OCI-LY3 (cell line): ENCODE measurements around the gene DNAJC13.

Experiments used
- H2AFZ ChIP-seq: fragments of 200-600, 300-600 bp; shearing (Covaris generic); 2 replicates; pipeline ENCODE4 v1.6.0; 2014; ENCODE audit warnings: antibody characterized with exemption, low read depth, low read length
- H3K27ac ChIP-seq: fragments of 200-600, 300-600 bp; sonication (generic); 2 replicates; pipeline ENCODE4 v1.5.1; 2014; ENCODE audit warnings: mild to moderate bottlenecking, low read length, moderate library complexity, mixed read lengths
- H3K27me3 ChIP-seq: fragments of 200-600, 300-600 bp; sonication (generic); 2 replicates; pipeline ENCODE4 v1.6.1; 2014; ENCODE audit warnings: low read depth, low read length, mixed read lengths
- H3K36me3 ChIP-seq: fragments of 200-600, 300-600 bp; sonication (generic); replicated peaks from 2 replicates; pipeline ENCODE3; 2014; ENCODE audit warnings: low read depth, low read length, mixed read lengths
- H3K4me1 ChIP-seq: fragments of 300-600, 200-600 bp; sonication (generic); 2 replicates; pipeline ENCODE4 v1.6.1; 2014; ENCODE audit warnings: low read length, mixed read lengths
- H3K4me2 ChIP-seq: fragments of 200-600, 300-600 bp; sonication (generic); 2 replicates; pipeline ENCODE4 v1.6.1; 2014; ENCODE audit warnings: low read length, mixed read lengths
- H3K4me3 ChIP-seq: fragments of 300-600, 200-600 bp; sonication (generic); 2 replicates; pipeline ENCODE4 v1.5.1; 2014; ENCODE audit warnings: antibody characterized with exemption, mild to moderate bottlenecking, low read length, moderate library complexity
- H3K79me2 ChIP-seq: fragments of 300-600, 200-600 bp; shearing (Covaris generic); 2 replicates; pipeline ENCODE4 v1.6.1; 2014; ENCODE audit warnings: mild to moderate bottlenecking, low read length, mixed read lengths
- H3K9ac ChIP-seq: fragments of 300-600, 200-600 bp; shearing (Covaris generic); 2 replicates; pipeline ENCODE4 v1.6.0; 2014; ENCODE audit warnings: mild to moderate bottlenecking, low read length, moderate library complexity
- H3K9me3 ChIP-seq: fragments of 200-600, 300-600 bp; shearing (Covaris generic); 2 replicates; pipeline ENCODE4 v1.6.1; 2014; ENCODE audit warnings: low read length, mixed read lengths; ENCODE audit not compliant: insufficient read depth
- H4K20me1 ChIP-seq: fragments of 200-600, 300-600 bp; sonication (generic); 2 replicates; pipeline ENCODE4 v1.6.1; 2016; ENCODE audit warnings: low read length, mixed read lengths; ENCODE audit not compliant: insufficient read depth
- EZH2phosphoT487 ChIP-seq: fragments of 200-600 bp; shearing (Covaris generic); IDR thresholded peaks from 2 replicates; pipeline ENCODE4 v1.6.1; 2018; ENCODE audit warnings: antibody characterized with exemption, mixed run types, low read depth
- TF ChIP-seq, protein P1 (sequence below): fragments of 200-600, 300-600 bp; sonication (generic); IDR thresholded peaks from 2 replicates; pipeline ENCODE4 v1.5.1; 2014; ENCODE audit warnings: antibody characterized with exemption, low read length, low read depth

Gene DNAJC13

DNA sequence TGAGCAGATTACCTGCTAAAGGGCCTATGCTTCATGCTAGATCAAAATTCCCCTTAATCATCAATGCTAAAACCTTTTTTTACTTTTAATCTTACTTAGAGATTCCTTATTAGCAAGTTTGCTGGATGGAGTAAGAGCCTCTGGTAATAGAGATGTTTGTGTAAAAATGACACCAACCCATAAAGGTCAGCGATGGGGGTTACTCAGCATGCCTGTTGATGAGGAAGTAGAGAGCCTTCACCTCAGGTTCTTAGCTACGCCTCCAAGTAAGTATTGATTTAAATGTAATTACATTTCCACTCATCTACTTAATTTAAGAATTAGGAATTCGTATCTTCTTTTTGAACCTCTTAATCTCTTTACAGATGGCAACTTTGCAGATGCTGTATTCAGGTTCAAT is 38.8 kb downstream of the DNAJC13 start:
- TF ChIP-seq EZH2phosphoT487 = no peak
- TF ChIP-seq, protein P1, sequence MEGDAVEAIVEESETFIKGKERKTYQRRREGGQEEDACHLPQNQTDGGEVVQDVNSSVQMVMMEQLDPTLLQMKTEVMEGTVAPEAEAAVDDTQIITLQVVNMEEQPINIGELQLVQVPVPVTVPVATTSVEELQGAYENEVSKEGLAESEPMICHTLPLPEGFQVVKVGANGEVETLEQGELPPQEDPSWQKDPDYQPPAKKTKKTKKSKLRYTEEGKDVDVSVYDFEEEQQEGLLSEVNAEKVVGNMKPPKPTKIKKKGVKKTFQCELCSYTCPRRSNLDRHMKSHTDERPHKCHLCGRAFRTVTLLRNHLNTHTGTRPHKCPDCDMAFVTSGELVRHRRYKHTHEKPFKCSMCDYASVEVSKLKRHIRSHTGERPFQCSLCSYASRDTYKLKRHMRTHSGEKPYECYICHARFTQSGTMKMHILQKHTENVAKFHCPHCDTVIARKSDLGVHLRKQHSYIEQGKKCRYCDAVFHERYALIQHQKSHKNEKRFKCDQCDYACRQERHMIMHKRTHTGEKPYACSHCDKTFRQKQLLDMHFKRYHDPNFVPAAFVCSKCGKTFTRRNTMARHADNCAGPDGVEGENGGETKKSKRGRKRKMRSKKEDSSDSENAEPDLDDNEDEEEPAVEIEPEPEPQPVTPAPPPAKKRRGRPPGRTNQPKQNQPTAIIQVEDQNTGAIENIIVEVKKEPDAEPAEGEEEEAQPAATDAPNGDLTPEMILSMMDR = no peak

DNA sequence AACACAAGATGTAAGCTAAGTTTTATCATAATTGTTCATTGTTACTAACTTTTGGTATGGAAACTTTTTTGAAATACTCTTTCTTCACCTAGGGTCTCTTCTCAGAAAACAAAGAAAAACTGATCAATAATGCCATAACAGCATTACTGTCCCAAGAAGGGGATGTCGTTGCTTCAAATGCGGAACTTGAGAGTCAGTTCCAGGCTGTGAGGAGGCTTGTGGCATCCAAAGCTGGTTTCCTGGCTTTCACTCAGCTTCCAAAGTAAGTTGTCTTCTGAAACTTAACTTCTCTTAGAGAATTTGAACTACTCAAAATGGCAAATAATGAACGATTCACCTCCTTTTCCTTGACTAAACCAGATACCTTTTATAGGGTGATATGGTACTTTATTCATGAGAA is 39.3 kb downstream of the DNAJC13 start:
- TF ChIP-seq, protein P1 = no peak
- TF ChIP-seq EZH2phosphoT487 = no peak
- Histone ChIP-seq H3K9ac (no peak overlapping the region), H3K9me3 (no peaks in the 10 kb centered on the region), H4K20me1 (no peaks in the 10 kb centered on the region), H3K4me2 (no peak overlapping the region), H3K4me1 (no peaks in the 10 kb centered on the region), H3K79me2 (no peaks in the 10 kb centered on the region), H2AFZ (no peak overlapping the region), H3K27me3 (no peaks in the 10 kb centered on the region), H3K36me3 (peaks cover 37% of the 10 kb centered on the region), H3K4me3 (no peak overlapping the region), H3K27ac (no peak overlapping the region)

More for the DNA sequence above, 38.8 kb downstream of the DNAJC13 start:
- Histone ChIP-seq H2AFZ (no peak overlapping the region), H3K27me3 (no peaks in the 10 kb centered on the region), H3K79me2 (no peaks in the 10 kb centered on the region), H3K9me3 (no peaks in the 10 kb centered on the region), H3K9ac (no peak overlapping the region), H3K27ac (no peak overlapping the region), H3K4me3 (no peak overlapping the region), H3K36me3 (peaks cover 34% of the 10 kb centered on the region), H3K4me2 (no peak overlapping the region), H3K4me1 (no peaks in the 10 kb centered on the region), H4K20me1 (no peaks in the 10 kb centered on the region)

DNA sequence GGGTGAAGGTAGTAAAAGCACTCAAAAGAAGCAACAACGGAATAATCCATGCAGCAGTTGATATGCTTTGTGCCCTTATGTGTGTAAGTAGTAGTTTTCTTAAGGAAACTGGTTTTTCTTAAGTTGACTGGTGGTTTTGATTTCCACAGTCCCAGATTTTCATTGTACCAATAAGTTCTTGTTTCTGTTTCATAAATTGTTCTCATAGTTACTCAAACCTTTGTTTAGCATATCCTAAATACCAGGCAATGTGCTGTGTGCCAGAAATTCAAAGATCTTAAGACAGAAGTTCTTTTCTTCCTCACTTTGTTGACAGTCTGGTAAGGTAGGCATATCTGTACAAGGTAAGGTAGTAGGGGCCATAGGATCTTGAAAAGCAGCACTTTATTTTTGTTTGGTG is 40.0 kb downstream of the DNAJC13 start:
- Histone ChIP-seq H3K9ac (no peak overlapping the region), H4K20me1 (no peaks in the 10 kb centered on the region), H3K9me3 (no peaks in the 10 kb centered on the region), H3K4me2 (no peak overlapping the region), H3K36me3 (peaks cover 34% of the 10 kb centered on the region), H3K4me1 (no peaks in the 10 kb centered on the region), H3K27ac (no peak overlapping the region), H3K79me2 (no peaks in the 10 kb centered on the region), H3K27me3 (no peaks in the 10 kb centered on the region), H3K4me3 (no peak overlapping the region), H2AFZ (no peak overlapping the region)
- TF ChIP-seq, protein P1 = no peak
- TF ChIP-seq EZH2phosphoT487 = no peak

DNA sequence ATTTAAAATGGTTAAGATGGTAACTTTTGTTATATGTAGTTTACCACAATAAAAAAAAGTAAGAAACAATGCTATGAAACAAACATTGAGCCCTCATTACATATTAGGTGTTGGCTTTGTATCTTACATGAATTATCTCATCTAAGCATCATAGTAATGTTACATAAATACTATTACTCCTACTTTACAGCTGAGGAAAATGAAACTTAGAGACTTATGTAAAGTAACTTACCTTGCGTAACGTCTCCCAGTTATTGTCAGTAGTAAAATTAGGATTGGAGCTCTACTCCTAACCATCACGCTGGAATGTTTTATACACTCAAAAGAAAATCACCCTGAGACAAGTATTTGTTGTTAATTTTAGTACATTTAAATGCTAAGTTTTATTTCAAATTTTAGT is 42.2 kb downstream of the DNAJC13 start:
- H3K4me1 ChIP-seq = no peaks in the 10 kb centered on the region
- H2AFZ ChIP-seq = no peak overlapping the region
- no peaks in the 10 kb centered on the region for H3K79me2 ChIP-seq
- H3K27ac ChIP-seq = no peak overlapping the region
- H3K9ac ChIP-seq = no peak overlapping the region
- H4K20me1 ChIP-seq = no peaks in the 10 kb centered on the region
- peaks cover 38% of the 10 kb centered on the region for H3K36me3 ChIP-seq
- H3K9me3 ChIP-seq = no peaks in the 10 kb centered on the region
- no peak for TF ChIP-seq EZH2phosphoT487
- TF ChIP-seq, protein P1 = no peak
- H3K4me3 ChIP-seq = no peak overlapping the region
- no peak overlapping the region for H3K4me2 ChIP-seq
- no peaks in the 10 kb centered on the region for H3K27me3 ChIP-seq
